Psoas muscle (tissue), 8 donors: Measurements from ENCODE around the gene MTHFSD. TPM values are rescaled to one million over a fixed set of nuclear protein-coding genes. Genes with fewer than 3 reads are reported as not detected.

Experiments
- ATAC-seq, 4 donors: fragments of 200-7000 bp; cut with Tn5 transposase; one replicate each; pipeline ENCODE4 v1.9.1; 2020; ENCODE audit warnings: moderate library complexity in 3 of 4, mild to moderate bottlenecking in 2 of 4
- DNase-seq, 2 donors: peaks; one replicate each; pipeline ENCODE4 v3.0.0-alpha.2; 2020
- H3K27ac ChIP-seq: fragments of 200-600 bp; one replicate; pipeline ENCODE4 v1.8.0; 2022
- H3K27me3 ChIP-seq, 3 donors: fragments of 200-600 bp in 1 of 3; one replicate each; pipeline versions ENCODE4 v1.6.1 to v1.8.0; 2013 to 2022; ENCODE audit warnings: low read length in 2 of 3, mild to moderate bottlenecking in 2 of 3, moderate library complexity in 1 of 3; ENCODE audit not compliant: insufficient read depth in 3 of 3
- H3K36me3 ChIP-seq, 2 donors: fragments of 200-600 bp in 1 of 2; one replicate each; pipeline versions ENCODE4 v1.6.1 to v1.8.0; 2013 to 2022; ENCODE audit warnings: low read depth in 1 of 2, mild to moderate bottlenecking in 1 of 2, moderate library complexity in 1 of 2; ENCODE audit not compliant: insufficient read depth in 1 of 2
- H3K4me1 ChIP-seq: fragments of 200-600 bp; one replicate; pipeline ENCODE4 v1.8.0; 2022
- H3K4me3 ChIP-seq: fragments of 200-600 bp; one replicate; pipeline ENCODE4 v1.8.0; 2022; ENCODE audit warnings: mild to moderate bottlenecking
- H3K9me3 ChIP-seq: fragments of 200-600 bp; one replicate; pipeline ENCODE4 v1.8.0; 2022
- WGBS, 3 donors: extraction: QIAGEN DNeasy Blood & Tissue Kit; methylation state at CpG; one replicate each; pipeline versions ENCODE4 v1.1.6 to v1.1.7; 2013; 5-methylcytosine and 5-hydroxymethylcytosine counted together
- intact Hi-C, 2 donors: fragments of 100-400 bp; cut with DNase I; formaldehyde crosslinking; loops; one replicate each; pipeline versions ENCODE4 v1.11.0 to v1.14.2; 2022
- polyA plus RNA-seq, 3 donors: library from polyadenylated mRNA; stranded (reverse); fragments of 200-250 nt; gene quantifications; one replicate each; pipeline ENCODE4 v1.2.3, GENCODE V29; 2013
- total RNA-seq, 4 donors: library from RNA; stranded (reverse); fragmentation: NEBNext Ultra II Directional in 2 of 4; extraction: Animal tissue kit (Norgen Biotek cat#: 25700) in 2 of 4; gene quantifications; one replicate each; pipeline versions ENCODE4 v1.2.1 to v1.2.4, GENCODE V29; 2021 to 2023
- TF ChIP-seq, protein P1 (sequence below): fragments of 200-600 bp; IDR thresholded peaks from one replicate; pipeline ENCODE4 v1.8.0; 2022; ENCODE audit warnings: antibody characterized with exemption
- donor health status: healthy with polysubstance abuse.
- donor health status: DM: no; HTN: no; CAD: no; lungs with moderate emphysema.
- donor health status: Bipolar disorder and iron deficiency.
- donor health status: healthy.
- donor health status: DM: yes; HTN: yes; CAD: no.
- donor health status: DM: no; HTN: no; CAD: no.
- donor health status: DM: no; HTN: no; CAD: no.
- donor health status: DM: yes; HTN: yes; CAD: no.

The MTHFSD gene
- total and polyA plus RNA-seq, 7 donors: 4.3 to 16.0 (median 8.1) TPM

DNA sequence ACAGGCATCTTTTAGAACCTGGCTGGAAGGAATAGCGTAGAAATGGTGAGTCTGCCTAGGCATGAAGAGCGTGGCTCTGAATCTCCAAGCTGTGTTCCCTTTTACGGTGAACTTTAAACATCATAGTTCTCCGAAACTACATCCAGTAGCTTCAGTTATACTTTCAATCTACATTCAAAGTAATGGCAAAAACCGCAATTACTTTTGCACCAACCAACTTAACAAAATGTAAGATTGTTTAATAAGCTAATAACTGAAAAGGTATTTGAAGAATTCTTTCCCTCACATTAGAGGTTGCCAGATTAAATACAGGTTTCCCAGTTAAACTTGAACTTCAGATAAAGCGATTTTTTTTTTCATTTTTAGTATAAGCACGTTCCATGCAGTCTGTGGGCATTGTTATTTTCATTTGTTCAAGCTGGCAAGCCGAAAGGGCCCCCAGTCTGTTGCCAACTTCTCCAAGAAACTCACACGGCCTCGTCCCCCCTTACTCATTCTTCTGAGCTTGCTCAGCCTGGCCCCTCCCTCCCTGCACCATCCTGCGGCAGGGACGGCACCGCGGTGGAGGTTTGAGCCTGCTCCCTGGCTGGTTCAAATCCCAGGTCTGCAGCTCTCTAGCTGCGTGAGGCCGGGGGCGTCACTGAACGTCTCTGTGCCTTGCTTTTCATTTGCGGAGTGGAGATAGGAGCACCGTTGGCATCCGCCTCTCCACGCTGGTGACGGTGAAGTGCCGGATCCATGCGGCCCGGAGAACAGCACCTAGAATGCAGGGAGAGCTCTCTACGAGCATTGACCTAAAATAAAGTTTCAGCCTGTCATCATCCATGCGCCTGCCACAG is 3.5 kb upstream of the MTHFSD start:
- Histone ChIP-seq H3K4me1 (peaks cover 10% of the 10 kb centered on the region), H3K36me3 (peaks cover 0 to under 1% of the 10 kb centered on the region in 2 donors), H3K4me3 (no peak overlapping the region), H3K9me3 (no peaks in the 10 kb centered on the region), H3K27ac (no peak overlapping the region), H3K27me3 (peaks cover 2 to 28% (median 3%) of the 10 kb centered on the region in 3 donors)
- no peak for ATAC-seq
- DNase-seq: no peak
- TF ChIP-seq, protein P1, sequence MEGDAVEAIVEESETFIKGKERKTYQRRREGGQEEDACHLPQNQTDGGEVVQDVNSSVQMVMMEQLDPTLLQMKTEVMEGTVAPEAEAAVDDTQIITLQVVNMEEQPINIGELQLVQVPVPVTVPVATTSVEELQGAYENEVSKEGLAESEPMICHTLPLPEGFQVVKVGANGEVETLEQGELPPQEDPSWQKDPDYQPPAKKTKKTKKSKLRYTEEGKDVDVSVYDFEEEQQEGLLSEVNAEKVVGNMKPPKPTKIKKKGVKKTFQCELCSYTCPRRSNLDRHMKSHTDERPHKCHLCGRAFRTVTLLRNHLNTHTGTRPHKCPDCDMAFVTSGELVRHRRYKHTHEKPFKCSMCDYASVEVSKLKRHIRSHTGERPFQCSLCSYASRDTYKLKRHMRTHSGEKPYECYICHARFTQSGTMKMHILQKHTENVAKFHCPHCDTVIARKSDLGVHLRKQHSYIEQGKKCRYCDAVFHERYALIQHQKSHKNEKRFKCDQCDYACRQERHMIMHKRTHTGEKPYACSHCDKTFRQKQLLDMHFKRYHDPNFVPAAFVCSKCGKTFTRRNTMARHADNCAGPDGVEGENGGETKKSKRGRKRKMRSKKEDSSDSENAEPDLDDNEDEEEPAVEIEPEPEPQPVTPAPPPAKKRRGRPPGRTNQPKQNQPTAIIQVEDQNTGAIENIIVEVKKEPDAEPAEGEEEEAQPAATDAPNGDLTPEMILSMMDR: no peak
- intact Hi-C loops: no loop called here
- 74 to 79% (median 76%) methylated on average over 28 of the region's 28 CpGs for WGBS, 3 donors

DNA sequence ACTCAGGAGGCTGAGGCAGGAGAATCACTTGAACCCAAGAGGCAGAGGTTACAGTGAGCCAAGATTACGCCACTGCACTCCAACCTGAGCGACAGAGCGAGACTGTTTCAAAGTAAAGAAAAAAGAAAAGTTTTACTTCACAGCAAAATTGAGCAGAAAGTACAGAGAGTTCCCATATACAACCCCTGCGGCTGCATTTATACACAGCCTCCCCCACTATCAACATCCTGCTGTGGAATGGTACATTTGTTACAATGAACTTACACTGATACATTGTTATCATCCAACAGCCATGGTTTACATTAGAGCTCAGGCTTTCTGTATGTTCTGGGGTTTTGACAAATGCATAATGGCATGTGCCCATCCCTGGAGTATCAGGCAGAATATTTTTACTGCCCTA is 2.6 kb upstream of the MTHFSD start:
- no peak for DNase-seq
- Histone ChIP-seq H3K4me3 (no peak overlapping the region), H3K27me3 (peaks cover 2 to 28% (median 3%) of the 10 kb centered on the region in 3 donors), H3K4me1 (peaks cover 10% of the 10 kb centered on the region), H3K9me3 (no peaks in the 10 kb centered on the region), H3K27ac (no peak overlapping the region), H3K36me3 (peaks cover 0 to 10% of the 10 kb centered on the region in 2 donors)
- ATAC-seq: no peak
- WGBS, 3 donors: 85 to 90% (median 86%) methylated on average over 4 of the region's 4 CpGs
- intact Hi-C loops: no loop called here
- TF ChIP-seq, protein P1: no peak

DNA sequence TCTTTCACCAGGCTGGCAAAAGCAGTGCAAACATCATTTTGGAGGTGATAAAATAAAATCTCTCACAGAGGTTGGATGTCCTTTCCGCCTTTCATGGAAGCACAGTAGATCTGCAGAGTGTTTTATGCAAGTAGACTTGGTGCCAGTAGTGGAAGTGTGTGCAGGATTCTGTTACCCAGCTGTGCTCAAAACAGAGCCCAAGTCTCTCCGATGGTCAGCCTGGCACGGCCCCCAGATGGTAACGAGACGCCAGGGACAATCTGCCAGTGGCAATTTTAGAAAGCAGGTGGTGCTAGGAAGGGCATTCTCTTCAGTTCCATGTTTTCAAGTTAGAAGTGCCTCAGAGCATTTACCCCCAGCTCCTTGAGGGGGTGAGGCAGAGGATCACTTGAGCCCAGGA is 1.5 kb upstream of the MTHFSD start:
- intact Hi-C loops: no loop called here
- Histone ChIP-seq H3K27me3 (peaks cover 0 to 24% (median 2%) of the 10 kb centered on the region in 3 donors), H3K4me3 (peak overlapping the region; percentile 92), H3K36me3 (peaks cover 0 to 18% of the 10 kb centered on the region in 2 donors), H3K27ac (peak overlapping the region; percentile 36), H3K4me1 (peaks cover 10% of the 10 kb centered on the region), H3K9me3 (no peaks in the 10 kb centered on the region)
- 8 to 29% (median 20%) methylated on average over 5 of the region's 5 CpGs for WGBS, 3 donors
- DNase-seq (no peak), ATAC-seq (peak; percentile 26 to 55 (median 48))
- TF ChIP-seq, protein P1: no peak

DNA sequence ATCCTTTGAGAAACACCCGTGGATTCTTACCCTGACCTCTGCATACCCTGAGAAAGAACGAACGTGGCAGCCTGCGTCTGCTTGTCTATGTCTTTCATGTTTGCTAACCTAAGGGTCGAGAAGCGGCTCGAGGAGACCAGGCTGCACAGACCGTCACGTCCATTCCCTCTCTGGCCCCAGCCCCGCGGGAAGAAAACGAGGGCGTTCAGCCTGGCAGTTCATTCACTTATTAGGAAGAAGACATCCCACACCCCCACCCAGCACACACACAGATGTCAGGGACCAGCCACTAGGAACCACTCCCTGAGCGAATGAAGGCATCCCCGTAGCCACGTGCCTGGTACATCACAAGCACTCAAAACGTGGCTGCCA is 655 bp upstream of the MTHFSD start:
- intact Hi-C loops: no loop called here
- DNase-seq: no peak
- H3K36me3 ChIP-seq: peaks cover 0 to 26% of the 10 kb centered on the region in 2 donors
- peak overlapping the region; percentile 94 for H3K27ac ChIP-seq
- H3K4me3 ChIP-seq: peak overlapping the region; percentile 92
- H3K27me3 ChIP-seq: peaks cover 0 to 15% (median 2%) of the 10 kb centered on the region in 3 donors
- peaks cover 10% of the 10 kb centered on the region for H3K4me1 ChIP-seq
- H3K9me3 ChIP-seq: no peaks in the 10 kb centered on the region
- TF ChIP-seq, protein P1: no peak
- WGBS, 3 donors: 15 to 30% (median 22%) methylated on average over 17 of the region's 17 CpGs
- ATAC-seq: peak; percentile 1 to 26 (median 18)
